ENCODE measurements around the gene HMGXB3. TPM values are rescaled to one million over a fixed set of nuclear protein-coding genes. Genes with fewer than 3 reads are reported as not detected.
"Not testable (repeated sequence)": the region's sequence is repeated elsewhere in the genome, so short reads cannot be mapped to it uniquely, and the experiment has no call there.

HMGXB3 gene
- total and polyA plus RNA-seq, 5 experiments from 2014 or later, result 4.6 to 36.5 (median 13.1) TPM

GRCh38 chr5:150024346-150024984 is 23.9 kb downstream of the HMGXB3 start:
- no peak overlapping the region for H3K27ac Mint-ChIP-seq
- no peaks in the 10 kb centered on the region for H3K27me3 Mint-ChIP-seq
- H3K4me3 Mint-ChIP-seq, result no peak overlapping the region
- POLR2A ChIA-PET, result no interaction called here
- DNase-seq (no peak), ATAC-seq (no peak)
- peaks cover 0 to 7% (median under 1%) of the 10 kb centered on the region in 4 donors for H3K4me1 Mint-ChIP-seq
- no peaks in the 10 kb centered on the region for H3K9me3 Mint-ChIP-seq
- H3K36me3 Mint-ChIP-seq, result peaks cover under 1 to 92% (median 27%) of the 10 kb centered on the region in 3 donors

GRCh38 chr5:150026682-150027172 is 26.2 kb downstream of the HMGXB3 start:
- POLR2A ChIA-PET, result no interaction called here
- no peak for DNase-seq
- no peak overlapping the region for H3K4me3 Mint-ChIP-seq
- peak overlapping the region in 2 of 10 donors; percentile 28 to 58 for H3K27ac Mint-ChIP-seq
- H3K36me3 Mint-ChIP-seq, result peaks cover 4 to 90% (median 28%) of the 10 kb centered on the region in 3 donors
- peaks cover 0 to 7% (median 0%) of the 10 kb centered on the region in 4 donors for H3K4me1 Mint-ChIP-seq
- H3K27me3 Mint-ChIP-seq, result no peaks in the 10 kb centered on the region
- no peak for ATAC-seq
- H3K9me3 Mint-ChIP-seq, result no peaks in the 10 kb centered on the region

- ATAC-seq, H3K27ac Mint-ChIP-seq, POLR2A ChIA-PET, H3K9me3 Mint-ChIP-seq, H3K4me3 Mint-ChIP-seq, H3K27me3 Mint-ChIP-seq, H3K4me1 Mint-ChIP-seq, DNase-seq: not testable (repeated sequence)
- peaks cover 5 to 90% (median 34%) of the 10 kb centered on the region in 3 donors for H3K36me3 Mint-ChIP-seq
These were observed 27.5 kb downstream of the HMGXB3 start for GRCh38 chr5:150028047-150028446.

GRCh38 chr5:150033334-150033733 is 32.8 kb downstream of the HMGXB3 start:
- H3K27me3 Mint-ChIP-seq, result no peaks in the 10 kb centered on the region
- DNase-seq (no peak), ATAC-seq (no peak)
- H3K4me1 Mint-ChIP-seq, result peaks cover 0 to 5% (median under 1%) of the 10 kb centered on the region in 4 donors
- H3K9me3 Mint-ChIP-seq, result no peaks in the 10 kb centered on the region
- peak overlapping the region in 4 of 10 donors; percentile 35 to 67 (median 48) for H3K27ac Mint-ChIP-seq
- H3K4me3 Mint-ChIP-seq, result peak overlapping the region in 1 of 10 donors; percentile 43
- POLR2A ChIA-PET, result no interaction called here
- H3K36me3 Mint-ChIP-seq, result peaks cover 7 to 97% (median 33%) of the 10 kb centered on the region in 3 donors

GRCh38 chr5:150034662-150035061 is 34.1 kb downstream of the HMGXB3 start:
- Mint-ChIP-seq H3K36me3 (peaks cover 5 to 96% (median 36%) of the 10 kb centered on the region in 3 donors), H3K27me3 (no peaks in the 10 kb centered on the region), H3K27ac (peak overlapping the region in 2 of 10 donors; percentile 11 to 24), H3K9me3 (no peaks in the 10 kb centered on the region), H3K4me3 (no peak overlapping the region), H3K4me1 (peaks cover 0 to 8% (median 1%) of the 10 kb centered on the region in 4 donors)
- POLR2A ChIA-PET, result no interaction called here
- ATAC-seq (no peak), DNase-seq (no peak)

GRCh38 chr5:150035139-150035895 is 34.8 kb downstream of the HMGXB3 start:
- no peak for DNase-seq
- Mint-ChIP-seq H3K27me3 (no peaks in the 10 kb centered on the region), H3K36me3 (peaks cover 3 to 98% (median 35%) of the 10 kb centered on the region in 3 donors), H3K4me3 (no peak overlapping the region), H3K9me3 (no peaks in the 10 kb centered on the region), H3K4me1 (peaks cover 0 to 8% (median under 1%) of the 10 kb centered on the region in 4 donors), H3K27ac (peak overlapping the region in 3 of 10 donors; percentile 9 to 54 (median 11))
- POLR2A ChIA-PET, result no interaction called here
- ATAC-seq, result no peak

GRCh38 chr5:150036513-150036912 is 36.0 kb downstream of the HMGXB3 start:
- no peak for DNase-seq
- no peak for ATAC-seq
- POLR2A ChIA-PET, result no interaction called here
- H3K4me3 Mint-ChIP-seq, result no peak overlapping the region
- no peaks in the 10 kb centered on the region for H3K9me3 Mint-ChIP-seq
- H3K36me3 Mint-ChIP-seq, result peaks cover 3 to 98% (median 37%) of the 10 kb centered on the region in 3 donors
- H3K27me3 Mint-ChIP-seq, result no peaks in the 10 kb centered on the region
- peaks cover 0 to 8% (median 2%) of the 10 kb centered on the region in 4 donors for H3K4me1 Mint-ChIP-seq
- peak overlapping the region in 1 of 10 donors; percentile 23 for H3K27ac Mint-ChIP-seq

GRCh38 chr5:150038547-150038946 is 38.0 kb downstream of the HMGXB3 start:
- no peak for ATAC-seq
- no peak for DNase-seq
- POLR2A ChIA-PET, result no interaction called here
- H3K27ac Mint-ChIP-seq, result peak overlapping the region in 2 of 10 donors; percentile 0 to 8
- peaks cover 0 to 97% (median 37%) of the 10 kb centered on the region in 3 donors for H3K36me3 Mint-ChIP-seq
- H3K4me1 Mint-ChIP-seq, result peaks cover 9 to 25% (median 15%) of the 10 kb centered on the region in 4 donors
- H3K4me3 Mint-ChIP-seq, result no peak overlapping the region
- no peaks in the 10 kb centered on the region for H3K27me3 Mint-ChIP-seq
- no peaks in the 10 kb centered on the region for H3K9me3 Mint-ChIP-seq

GRCh38 chr5:150042459-150042858 is 41.9 kb downstream of the HMGXB3 start:
- no peak for ATAC-seq
- no peak for DNase-seq
- H3K27ac Mint-ChIP-seq, result peak overlapping the region in 6 of 10 donors; percentile 36 to 89 (median 52)
- H3K36me3 Mint-ChIP-seq, result peaks cover 0 to 93% (median 39%) of the 10 kb centered on the region in 3 donors
- peaks cover 11 to 36% (median 31%) of the 10 kb centered on the region in 4 donors for H3K4me1 Mint-ChIP-seq
- POLR2A ChIA-PET, result no interaction called here
- H3K4me3 Mint-ChIP-seq, result no peak overlapping the region
- no peaks in the 10 kb centered on the region for H3K27me3 Mint-ChIP-seq
- no peaks in the 10 kb centered on the region for H3K9me3 Mint-ChIP-seq

GRCh38 chr5:150043657-150044328 is 43.3 kb downstream of the HMGXB3 start:
- Mint-ChIP-seq H3K27ac (peak overlapping the region; percentile 23 to 91 (median 66)), H3K27me3 (no peaks in the 10 kb centered on the region), H3K4me3 (peak overlapping the region in 2 of 10 donors; percentile 3 to 5), H3K4me1 (peaks cover 11 to 36% (median 28%) of the 10 kb centered on the region in 4 donors), H3K36me3 (peaks cover 0 to 93% (median 33%) of the 10 kb centered on the region in 3 donors), H3K9me3 (no peaks in the 10 kb centered on the region)
- DNase-seq (no peak), ATAC-seq (no peak)
- POLR2A ChIA-PET, result no interaction called here

- DNase-seq (no peak), ATAC-seq (no peak)
- Mint-ChIP-seq H3K27me3 (no peaks in the 10 kb centered on the region), H3K9me3 (no peaks in the 10 kb centered on the region), H3K36me3 (peaks cover 0 to 94% (median 35%) of the 10 kb centered on the region in 3 donors), H3K4me1 (peaks cover 11 to 36% (median 26%) of the 10 kb centered on the region in 4 donors), H3K4me3 (peak overlapping the region in 1 of 10 donors; percentile 5), H3K27ac (peak overlapping the region; percentile 7 to 91 (median 66))
- POLR2A ChIA-PET, result no interaction called here
These were observed 43.8 kb downstream of the HMGXB3 start for GRCh38 chr5:150044329-150044681.

GRCh38 chr5:150044712-150045111 is 44.2 kb downstream of the HMGXB3 start:
- H3K27ac Mint-ChIP-seq, result peak overlapping the region in 6 of 10 donors; percentile 7 to 76 (median 67)
- no peaks in the 10 kb centered on the region for H3K9me3 Mint-ChIP-seq
- peaks cover 14 to 36% (median 26%) of the 10 kb centered on the region in 4 donors for H3K4me1 Mint-ChIP-seq
- no peak overlapping the region for H3K4me3 Mint-ChIP-seq
- peaks cover 0 to 95% (median 34%) of the 10 kb centered on the region in 3 donors for H3K36me3 Mint-ChIP-seq
- POLR2A ChIA-PET, result no interaction called here
- DNase-seq, result no peak
- ATAC-seq, result no peak
- no peaks in the 10 kb centered on the region for H3K27me3 Mint-ChIP-seq

All from naive thymus-derived CD8-positive, alpha-beta T cell (primary cell).